ENCODE results near the gene EFNB2.

The EFNB2 gene

GRCh38 chr13:106535552-106536243 is at the start of gene EFNB2:
TSS of gene EFNB2 (minus strand) at chr13:106535662. CDS start at chr13:106534964, 698 bp downstream.
- H3K9me3 ChIP-seq (ENCODE audit: control insufficient read depth, low read depth, low read length), result no peaks in the 10 kb centered on the region
- peaks cover 4% of the 10 kb centered on the region for H3K36me3 ChIP-seq (ENCODE audit: control insufficient read depth, low read depth, low read length)
- H3K27me3 ChIP-seq (ENCODE audit: control insufficient read depth, insufficient read depth, low read length), result peaks cover 36% of the 10 kb centered on the region
- H3K27ac ChIP-seq (ENCODE audit: low read length), result no peak within 1 kb of the TSS
- H3K4me1 ChIP-seq (ENCODE audit: control insufficient read depth, low read depth, low read length), result peaks cover 28% of the 10 kb centered on the region
- H3K4me3 ChIP-seq (ENCODE audit: low read length), result peak within 1 kb of the TSS; percentile 94
- peak within 1 kb of the TSS; percentile 46 for H3K9ac ChIP-seq (ENCODE audit: low read length)

GRCh38 chr13:106581225-106581624 is 45.8 kb upstream of the EFNB2 start:
- Histone ChIP-seq H3K36me3 (ENCODE audit: control insufficient read depth, low read depth, low read length) (no peaks in the 10 kb centered on the region), H3K27me3 (ENCODE audit: control insufficient read depth, insufficient read depth, low read length) (no peaks in the 10 kb centered on the region), H3K9me3 (ENCODE audit: control insufficient read depth, low read depth, low read length) (peaks cover 18% of the 10 kb centered on the region), H3K4me1 (ENCODE audit: control insufficient read depth, low read depth, low read length) (no peaks in the 10 kb centered on the region), H3K9ac (ENCODE audit: low read length) (no peak overlapping the region), H3K4me3 (ENCODE audit: low read length) (no peak overlapping the region), H3K27ac (ENCODE audit: low read length) (no peak overlapping the region)

GRCh38 chr13:106575896-106576295 is 40.4 kb upstream of the EFNB2 start:
- Histone ChIP-seq H3K4me1 (ENCODE audit: control insufficient read depth, low read depth, low read length) (no peaks in the 10 kb centered on the region), H3K36me3 (ENCODE audit: control insufficient read depth, low read depth, low read length) (no peaks in the 10 kb centered on the region), H3K4me3 (ENCODE audit: low read length) (no peak overlapping the region), H3K9ac (ENCODE audit: low read length) (no peak overlapping the region), H3K27ac (ENCODE audit: low read length) (no peak overlapping the region), H3K27me3 (ENCODE audit: control insufficient read depth, insufficient read depth, low read length) (no peaks in the 10 kb centered on the region), H3K9me3 (ENCODE audit: control insufficient read depth, low read depth, low read length) (no peaks in the 10 kb centered on the region)

- no peak overlapping the region for H3K4me3 ChIP-seq (ENCODE audit: low read length)
- H3K36me3 ChIP-seq (ENCODE audit: control insufficient read depth, low read depth, low read length), result no peaks in the 10 kb centered on the region
- no peaks in the 10 kb centered on the region for H3K27me3 ChIP-seq (ENCODE audit: control insufficient read depth, insufficient read depth, low read length)
- no peak overlapping the region for H3K9ac ChIP-seq (ENCODE audit: low read length)
- no peak overlapping the region for H3K27ac ChIP-seq (ENCODE audit: low read length)
- peaks cover 5% of the 10 kb centered on the region for H3K4me1 ChIP-seq (ENCODE audit: control insufficient read depth, low read depth, low read length)
- H3K9me3 ChIP-seq (ENCODE audit: control insufficient read depth, low read depth, low read length), result no peaks in the 10 kb centered on the region
These were observed 38.4 kb upstream of the EFNB2 start for GRCh38 chr13:106573868-106574267.

GRCh38 chr13:106573284-106573846 is 37.9 kb upstream of the EFNB2 start:
- H3K36me3 ChIP-seq (ENCODE audit: control insufficient read depth, low read depth, low read length), result no peaks in the 10 kb centered on the region
- no peaks in the 10 kb centered on the region for H3K27me3 ChIP-seq (ENCODE audit: control insufficient read depth, insufficient read depth, low read length)
- no peak overlapping the region for H3K4me3 ChIP-seq (ENCODE audit: low read length)
- H3K27ac ChIP-seq (ENCODE audit: low read length), result no peak overlapping the region
- H3K9ac ChIP-seq (ENCODE audit: low read length), result no peak overlapping the region
- peaks cover 8% of the 10 kb centered on the region for H3K4me1 ChIP-seq (ENCODE audit: control insufficient read depth, low read depth, low read length)
- H3K9me3 ChIP-seq (ENCODE audit: control insufficient read depth, low read depth, low read length), result no peaks in the 10 kb centered on the region

GRCh38 chr13:106570299-106570852 is 34.9 kb upstream of the EFNB2 start:
- peaks cover 19% of the 10 kb centered on the region for H3K4me1 ChIP-seq (ENCODE audit: control insufficient read depth, low read depth, low read length)
- H3K27me3 ChIP-seq (ENCODE audit: control insufficient read depth, insufficient read depth, low read length), result no peaks in the 10 kb centered on the region
- H3K4me3 ChIP-seq (ENCODE audit: low read length), result peak overlapping the region; percentile 29
- no peaks in the 10 kb centered on the region for H3K9me3 ChIP-seq (ENCODE audit: control insufficient read depth, low read depth, low read length)
- no peak overlapping the region for H3K27ac ChIP-seq (ENCODE audit: low read length)
- no peak overlapping the region for H3K9ac ChIP-seq (ENCODE audit: low read length)
- no peaks in the 10 kb centered on the region for H3K36me3 ChIP-seq (ENCODE audit: control insufficient read depth, low read depth, low read length)

- peaks cover 28% of the 10 kb centered on the region for H3K4me1 ChIP-seq (ENCODE audit: control insufficient read depth, low read depth, low read length)
- no peaks in the 10 kb centered on the region for H3K36me3 ChIP-seq (ENCODE audit: control insufficient read depth, low read depth, low read length)
- H3K27ac ChIP-seq (ENCODE audit: low read length), result no peak overlapping the region
- no peak overlapping the region for H3K9ac ChIP-seq (ENCODE audit: low read length)
- H3K9me3 ChIP-seq (ENCODE audit: control insufficient read depth, low read depth, low read length), result no peaks in the 10 kb centered on the region
- H3K4me3 ChIP-seq (ENCODE audit: low read length), result peak overlapping the region; percentile 29
- H3K27me3 ChIP-seq (ENCODE audit: control insufficient read depth, insufficient read depth, low read length), result no peaks in the 10 kb centered on the region
These were observed 34.0 kb upstream of the EFNB2 start for GRCh38 chr13:106569233-106570095.

GRCh38 chr13:106568299-106569003 is 33.0 kb upstream of the EFNB2 start:
- Histone ChIP-seq H3K9me3 (ENCODE audit: control insufficient read depth, low read depth, low read length) (no peaks in the 10 kb centered on the region), H3K27me3 (ENCODE audit: control insufficient read depth, insufficient read depth, low read length) (no peaks in the 10 kb centered on the region), H3K27ac (ENCODE audit: low read length) (peak overlapping the region; percentile 44), H3K9ac (ENCODE audit: low read length) (peak overlapping the region; percentile 96), H3K4me3 (ENCODE audit: low read length) (peak overlapping the region; percentile 73), H3K36me3 (ENCODE audit: control insufficient read depth, low read depth, low read length) (no peaks in the 10 kb centered on the region), H3K4me1 (ENCODE audit: control insufficient read depth, low read depth, low read length) (peaks cover 38% of the 10 kb centered on the region)

- peak within 1 kb of the TSS; percentile 96 for H3K9ac ChIP-seq (ENCODE audit: low read length)
- H3K4me3 ChIP-seq (ENCODE audit: low read length), result peak within 1 kb of the TSS; percentile 73
- H3K4me1 ChIP-seq (ENCODE audit: control insufficient read depth, low read depth, low read length), result peaks cover 38% of the 10 kb centered on the region
- peak within 1 kb of the TSS; percentile 81 for H3K27ac ChIP-seq (ENCODE audit: low read length)
- H3K27me3 ChIP-seq (ENCODE audit: control insufficient read depth, insufficient read depth, low read length), result no peaks in the 10 kb centered on the region
- H3K9me3 ChIP-seq (ENCODE audit: control insufficient read depth, low read depth, low read length), result no peaks in the 10 kb centered on the region
- no peaks in the 10 kb centered on the region for H3K36me3 ChIP-seq (ENCODE audit: control insufficient read depth, low read depth, low read length)
These were observed 32.2 kb upstream of the EFNB2 start, which contains the start of gene ARGLU1 for GRCh38 chr13:106567474-106568298. TSS of gene ARGLU1 (minus strand) at chr13:106568137. CDS start at chr13:106567919, 218 bp downstream.

- Histone ChIP-seq H3K27ac (ENCODE audit: low read length) (peak overlapping the region; percentile 11), H3K9me3 (ENCODE audit: control insufficient read depth, low read depth, low read length) (no peaks in the 10 kb centered on the region), H3K4me3 (ENCODE audit: low read length) (peak overlapping the region; percentile 73), H3K36me3 (ENCODE audit: control insufficient read depth, low read depth, low read length) (no peaks in the 10 kb centered on the region), H3K9ac (ENCODE audit: low read length) (peak overlapping the region; percentile 96), H3K27me3 (ENCODE audit: control insufficient read depth, insufficient read depth, low read length) (no peaks in the 10 kb centered on the region), H3K4me1 (ENCODE audit: control insufficient read depth, low read depth, low read length) (peaks cover 44% of the 10 kb centered on the region)
These were observed 31.4 kb upstream of the EFNB2 start for GRCh38 chr13:106566641-106567473.

All from iPS-18a (cell line).